A549 treated with dexamethasone at 1 μM for 4 hours (cell line): ENCODE measurements around the gene GRIP1. TPM values are rescaled to one million over a fixed set of nuclear protein-coding genes. Genes with fewer than 3 reads are reported as not detected.

Experiments used
- total RNA-seq: library from RNA; stranded (reverse); fragments of 200-300 nt; extraction: Qiagen RNA extraction; gene quantifications from 5 replicates; pipeline ENCODE4 v1.2.3, GENCODE V29; 2022

The GRIP1 gene
- total RNA-seq: 1.0 to 4.3 TPM (median 2.1 TPM) in 5 replicates

GRCh38 chr12:66678338-66679275 lies at the start of gene GRIP1:
Gene GRIP1 (minus strand): TSS chr12:66679076. CDS start chr12:66678904, 172 bp downstream.

GRCh38 chr12:66301944-66302826 lies 376.7 kb downstream of the GRIP1 start, which contains the start of gene HELB:
Gene HELB (plus strand): TSS chr12:66302493. CDS start chr12:66302604, 111 bp downstream.

